ENCODE results near the gene RMND1. TPM values are rescaled to one million over a fixed set of nuclear protein-coding genes. Genes with fewer than 3 reads are reported as not detected.

Gene RMND1, protein sequence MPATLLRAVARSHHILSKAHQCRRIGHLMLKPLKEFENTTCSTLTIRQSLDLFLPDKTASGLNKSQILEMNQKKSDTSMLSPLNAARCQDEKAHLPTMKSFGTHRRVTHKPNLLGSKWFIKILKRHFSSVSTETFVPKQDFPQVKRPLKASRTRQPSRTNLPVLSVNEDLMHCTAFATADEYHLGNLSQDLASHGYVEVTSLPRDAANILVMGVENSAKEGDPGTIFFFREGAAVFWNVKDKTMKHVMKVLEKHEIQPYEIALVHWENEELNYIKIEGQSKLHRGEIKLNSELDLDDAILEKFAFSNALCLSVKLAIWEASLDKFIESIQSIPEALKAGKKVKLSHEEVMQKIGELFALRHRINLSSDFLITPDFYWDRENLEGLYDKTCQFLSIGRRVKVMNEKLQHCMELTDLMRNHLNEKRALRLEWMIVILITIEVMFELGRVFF
- 10 to 100 TPM; 19.7 to 60.7 (median 38.1) TPM for polyA plus RNA-seq (ENCODE audit: insufficient read length in 4 of 4)

DNA sequence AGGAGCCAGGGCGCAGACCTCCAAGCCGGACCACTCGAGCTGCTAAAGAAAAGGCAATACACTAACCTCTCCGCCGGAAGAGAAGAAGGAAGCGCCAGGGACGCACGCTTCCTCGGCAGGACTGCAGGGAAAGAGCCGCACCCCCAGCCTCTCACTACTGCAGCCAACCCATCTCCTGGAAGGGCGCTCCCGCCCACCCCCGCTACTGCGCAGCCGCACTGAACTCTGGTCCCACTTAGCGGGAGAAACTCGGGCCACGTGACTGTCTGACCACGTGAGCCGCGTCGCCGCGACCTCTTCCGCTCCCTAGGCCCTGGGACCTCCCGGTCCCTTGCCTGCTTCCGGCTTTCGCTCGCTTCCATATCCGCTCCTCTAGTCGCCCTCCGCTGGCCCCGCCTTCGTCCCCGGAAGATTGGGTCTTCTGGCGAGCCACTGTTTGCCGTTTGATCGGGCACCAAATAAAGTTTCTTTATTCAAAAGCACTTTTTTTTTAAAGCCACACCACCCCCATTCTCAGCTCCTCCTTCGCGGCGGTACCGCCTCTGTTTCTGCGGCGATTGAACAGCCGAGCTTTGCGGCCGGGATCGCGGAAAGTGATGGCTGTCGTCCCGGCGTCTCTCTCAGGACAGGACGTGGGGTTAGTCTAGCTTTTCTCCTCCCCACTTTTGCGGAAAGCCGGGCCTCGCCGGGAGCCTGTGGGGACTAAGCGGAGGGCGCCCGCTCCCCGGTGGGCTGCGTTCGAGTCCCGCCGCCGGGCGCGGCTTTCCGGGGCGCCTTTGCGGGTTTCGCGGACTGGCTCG is at the start of gene RMND1:
RMND1 (minus strand) TSS at position 177 of the 800 bp plus-strand sequence. CDS start 6,315 bp downstream, outside the sequence.
- DNase-seq (ENCODE audit: low read depth in 4 of 4, low spot score in 3 of 4) = peak; percentile 98 to 100 (median 99)

- DNase-seq (ENCODE audit: low read depth in 4 of 4, low spot score in 3 of 4) = no peak
Observed at GRCh38 chr6:151499551-151499950, 47.6 kb upstream of the RMND1 start.

GRCh38 chr6:151498327-151498726 is 46.4 kb upstream of the RMND1 start:
- no peak for DNase-seq (ENCODE audit: low read depth in 4 of 4, low spot score in 3 of 4)

- DNase-seq (ENCODE audit: low read depth in 4 of 4, low spot score in 3 of 4) = no peak
Observed at GRCh38 chr6:151497905-151498304, 46.0 kb upstream of the RMND1 start.

- no peak for DNase-seq (ENCODE audit: low read depth in 4 of 4, low spot score in 3 of 4)
Observed at GRCh38 chr6:151495380-151495779, 43.5 kb upstream of the RMND1 start.

DNA sequence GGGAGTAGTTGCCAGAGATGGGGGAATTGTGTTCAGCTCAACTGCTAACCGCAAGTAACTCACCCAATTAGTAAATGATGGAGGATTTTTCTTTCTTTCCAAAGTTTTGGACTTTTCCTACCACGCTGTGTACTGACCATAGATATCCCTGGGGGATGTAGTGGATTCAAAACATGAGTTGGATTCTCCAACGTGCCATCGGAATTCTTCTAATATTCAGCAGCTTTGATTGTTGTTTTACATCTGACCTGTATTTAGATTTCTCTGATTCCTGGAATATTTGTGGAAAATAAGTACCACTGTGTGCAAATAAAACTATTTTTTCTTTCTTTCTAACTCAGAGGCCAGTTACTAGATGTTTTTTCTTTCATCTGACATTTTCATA is 43.0 kb upstream of the RMND1 start:
- no peak for DNase-seq (ENCODE audit: low read depth in 4 of 4, low spot score in 3 of 4)

DNA sequence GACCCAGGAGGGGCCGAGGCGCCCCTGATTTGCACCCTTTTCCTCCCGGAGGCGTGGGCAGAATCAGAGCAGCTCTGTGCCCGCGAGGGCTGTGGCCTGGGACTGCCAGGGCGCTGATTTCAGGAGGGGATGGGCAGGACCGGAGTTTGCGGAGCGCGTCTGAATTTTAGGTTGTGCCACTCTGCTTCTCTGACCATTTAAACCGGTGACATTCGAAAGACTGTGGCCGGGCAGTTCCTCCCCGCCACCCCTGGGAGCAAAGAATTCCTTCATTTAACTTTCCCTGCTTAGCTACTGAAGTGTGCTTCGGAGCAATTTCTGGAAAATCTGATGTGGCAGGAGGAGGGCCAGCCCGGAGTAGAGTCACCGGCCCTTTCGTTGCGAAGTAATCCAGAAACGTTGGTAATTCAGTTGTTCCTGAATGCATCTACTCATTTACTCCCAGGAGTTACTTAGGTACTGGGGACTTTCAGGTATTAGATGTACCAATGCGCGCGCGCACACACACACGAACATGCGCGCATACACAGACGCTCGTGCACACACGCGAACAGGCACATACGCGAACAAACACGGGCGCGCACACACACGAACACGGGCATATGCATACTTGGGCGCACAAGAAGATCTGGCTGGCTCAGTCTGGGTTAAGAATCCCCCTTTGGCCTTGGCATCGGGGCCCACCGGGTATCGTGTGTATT is 42.5 kb upstream of the RMND1 start:
- DNase-seq (ENCODE audit: low read depth in 4 of 4, low spot score in 3 of 4) = peak in 2 of 4 donors; percentile 48 to 50

DNA sequence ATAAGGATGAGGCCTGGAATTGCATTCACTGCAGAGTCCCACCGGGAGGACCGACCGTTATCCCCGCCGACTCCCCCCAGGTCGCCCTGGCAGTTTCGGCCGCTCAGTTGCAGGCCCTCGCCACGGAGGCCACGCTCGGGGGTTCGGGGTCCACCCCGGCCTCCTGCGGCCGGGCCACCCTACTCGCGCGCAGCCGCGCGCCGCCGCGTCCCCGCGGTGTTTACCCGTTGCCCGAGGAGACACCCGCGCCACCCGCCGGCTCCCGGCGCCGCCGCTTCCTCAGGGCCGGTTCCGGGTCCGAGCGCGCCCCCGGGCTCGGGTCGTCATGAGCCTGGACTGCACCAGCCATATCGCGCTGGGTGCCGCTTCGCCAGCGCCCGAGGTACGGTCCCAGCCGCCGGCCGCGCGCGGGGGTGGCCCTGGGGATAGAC is 41.9 kb upstream of the RMND1 start, which contains the start of gene CCDC170:
CCDC170 (plus strand) TSS at position 214 of the 431 bp plus-strand sequence; CDS start at position 326, 112 bp downstream.
- DNase-seq (ENCODE audit: low read depth in 4 of 4, low spot score in 3 of 4) = peak in 2 of 4 donors; percentile 25 to 44

GRCh38 chr6:151493161-151493803 is 41.4 kb upstream of the RMND1 start:
- peak in 1 of 4 donors; percentile 14 for DNase-seq (ENCODE audit: low read depth in 4 of 4, low spot score in 3 of 4)

DNA sequence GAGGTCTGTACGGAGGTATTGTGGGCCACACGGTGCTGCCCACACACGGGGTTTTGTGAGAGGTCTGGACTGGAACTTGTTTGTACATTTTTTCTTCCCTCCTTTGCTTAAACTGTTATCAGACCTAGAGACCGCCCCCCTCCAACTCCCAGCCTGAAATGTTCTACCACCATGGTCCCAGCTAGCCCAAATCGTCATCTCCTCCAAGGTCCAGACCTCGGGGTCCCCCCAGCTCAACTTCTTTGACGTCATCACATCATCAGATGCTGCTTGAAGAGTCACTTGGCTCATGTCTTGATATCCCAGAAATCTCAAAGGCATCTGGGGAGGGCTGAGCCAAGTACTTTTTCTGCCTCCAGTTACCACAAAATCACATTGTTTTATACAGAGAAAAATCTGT is 39.1 kb upstream of the RMND1 start:
- DNase-seq (ENCODE audit: low read depth in 4 of 4, low spot score in 3 of 4) = no peak

- DNase-seq (ENCODE audit: low read depth in 4 of 4, low spot score in 3 of 4) = no peak
Observed at GRCh38 chr6:151488226-151488625, 36.3 kb upstream of the RMND1 start.

GRCh38 chr6:151483994-151484393 is 32.1 kb upstream of the RMND1 start:
- no peak for DNase-seq (ENCODE audit: low read depth in 4 of 4, low spot score in 3 of 4)

GRCh38 chr6:151482290-151482689 is 30.4 kb upstream of the RMND1 start:
- DNase-seq (ENCODE audit: low read depth in 4 of 4, low spot score in 3 of 4) = peak in 2 of 4 donors; percentile 38 to 43

DNA sequence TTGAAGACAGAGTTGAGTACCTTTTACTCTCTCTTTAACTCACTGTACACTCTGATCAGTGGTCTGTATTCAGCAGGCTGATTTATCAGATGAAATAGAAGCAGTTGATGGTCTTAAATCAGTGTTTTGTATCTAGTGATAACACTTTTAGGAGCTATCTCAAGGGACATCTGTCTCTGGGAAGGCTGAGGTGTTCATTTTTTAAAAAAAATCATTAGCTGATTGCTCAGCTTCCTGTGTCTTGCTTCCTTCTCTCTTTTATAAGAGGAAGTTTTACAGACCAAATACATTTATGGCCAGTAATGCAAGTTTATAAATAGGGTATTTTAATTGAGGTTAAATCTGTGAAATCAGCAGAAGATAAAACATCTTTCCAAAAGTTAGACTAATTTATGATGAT is 29.9 kb upstream of the RMND1 start:
- DNase-seq (ENCODE audit: low read depth in 4 of 4, low spot score in 3 of 4) = no peak

DNA sequence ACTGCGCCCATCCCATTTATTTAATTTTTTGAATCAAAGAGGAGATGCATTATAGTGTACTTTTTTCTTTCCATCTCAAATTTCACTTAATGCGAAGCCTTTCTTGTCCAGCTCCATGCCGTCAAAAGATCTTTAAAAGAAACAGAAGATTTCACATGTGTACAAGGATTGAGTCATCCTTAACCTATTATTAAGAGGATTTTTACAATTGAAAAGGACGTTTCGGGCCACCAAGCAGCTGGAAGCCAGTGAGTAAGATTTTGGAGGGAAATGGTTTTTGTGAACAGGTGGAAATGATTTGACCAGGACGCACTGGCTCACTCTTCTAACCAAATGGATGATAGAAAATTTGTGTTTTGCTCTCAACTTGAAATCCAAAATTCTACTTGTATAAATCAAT is 26.7 kb upstream of the RMND1 start:
- no peak for DNase-seq (ENCODE audit: low read depth in 4 of 4, low spot score in 3 of 4)

- no peak for DNase-seq (ENCODE audit: low read depth in 4 of 4, low spot score in 3 of 4)
Observed at GRCh38 chr6:151477726-151478125, 25.8 kb upstream of the RMND1 start.

- no peak for DNase-seq (ENCODE audit: low read depth in 4 of 4, low spot score in 3 of 4)
Observed at GRCh38 chr6:151475653-151476523, 24.0 kb upstream of the RMND1 start.

- no peak for DNase-seq (ENCODE audit: low read depth in 4 of 4, low spot score in 3 of 4)
Observed at GRCh38 chr6:151464702-151465101, 12.8 kb upstream of the RMND1 start.

DNA sequence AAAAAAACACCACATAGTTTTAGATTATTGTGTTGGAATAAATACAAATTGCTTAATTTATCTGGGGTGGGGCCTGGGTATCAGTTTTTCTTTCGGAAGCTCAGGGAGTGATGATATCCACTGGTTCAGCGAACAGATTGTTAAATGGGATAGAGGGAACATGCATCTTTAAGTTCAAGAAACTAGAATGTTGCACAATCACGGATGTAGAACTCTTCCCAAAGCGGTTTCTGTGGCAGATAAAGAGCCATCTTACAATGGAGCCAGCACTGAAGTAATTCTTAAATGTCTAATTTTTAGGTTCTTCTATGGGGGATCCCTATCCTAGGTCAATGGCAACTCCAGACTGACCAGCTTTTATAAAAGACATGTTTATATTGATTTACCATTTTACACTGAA is 9.7 kb upstream of the RMND1 start:
- DNase-seq (ENCODE audit: low read depth in 4 of 4, low spot score in 3 of 4) = no peak

Data from left renal pelvis (tissue), 4 donors.